LoVo (cell line): ENCODE results near the gene SPNS1.
A peak's percentile ranks its signal among the peaks of the same experiment; 100 is the strongest.
"Not testable (repeated sequence)": the region's sequence is repeated elsewhere in the genome, so short reads cannot be mapped to it uniquely, and the experiment has no call there.

Source experiments
- DNase-seq: peaks from one replicate; pipeline ENCODE4 v3.0.0-alpha.2; 2016; ENCODE audit warnings: low spot score

SPNS1 gene, protein sequence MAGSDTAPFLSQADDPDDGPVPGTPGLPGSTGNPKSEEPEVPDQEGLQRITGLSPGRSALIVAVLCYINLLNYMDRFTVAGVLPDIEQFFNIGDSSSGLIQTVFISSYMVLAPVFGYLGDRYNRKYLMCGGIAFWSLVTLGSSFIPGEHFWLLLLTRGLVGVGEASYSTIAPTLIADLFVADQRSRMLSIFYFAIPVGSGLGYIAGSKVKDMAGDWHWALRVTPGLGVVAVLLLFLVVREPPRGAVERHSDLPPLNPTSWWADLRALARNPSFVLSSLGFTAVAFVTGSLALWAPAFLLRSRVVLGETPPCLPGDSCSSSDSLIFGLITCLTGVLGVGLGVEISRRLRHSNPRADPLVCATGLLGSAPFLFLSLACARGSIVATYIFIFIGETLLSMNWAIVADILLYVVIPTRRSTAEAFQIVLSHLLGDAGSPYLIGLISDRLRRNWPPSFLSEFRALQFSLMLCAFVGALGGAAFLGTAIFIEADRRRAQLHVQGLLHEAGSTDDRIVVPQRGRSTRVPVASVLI

DNA sequence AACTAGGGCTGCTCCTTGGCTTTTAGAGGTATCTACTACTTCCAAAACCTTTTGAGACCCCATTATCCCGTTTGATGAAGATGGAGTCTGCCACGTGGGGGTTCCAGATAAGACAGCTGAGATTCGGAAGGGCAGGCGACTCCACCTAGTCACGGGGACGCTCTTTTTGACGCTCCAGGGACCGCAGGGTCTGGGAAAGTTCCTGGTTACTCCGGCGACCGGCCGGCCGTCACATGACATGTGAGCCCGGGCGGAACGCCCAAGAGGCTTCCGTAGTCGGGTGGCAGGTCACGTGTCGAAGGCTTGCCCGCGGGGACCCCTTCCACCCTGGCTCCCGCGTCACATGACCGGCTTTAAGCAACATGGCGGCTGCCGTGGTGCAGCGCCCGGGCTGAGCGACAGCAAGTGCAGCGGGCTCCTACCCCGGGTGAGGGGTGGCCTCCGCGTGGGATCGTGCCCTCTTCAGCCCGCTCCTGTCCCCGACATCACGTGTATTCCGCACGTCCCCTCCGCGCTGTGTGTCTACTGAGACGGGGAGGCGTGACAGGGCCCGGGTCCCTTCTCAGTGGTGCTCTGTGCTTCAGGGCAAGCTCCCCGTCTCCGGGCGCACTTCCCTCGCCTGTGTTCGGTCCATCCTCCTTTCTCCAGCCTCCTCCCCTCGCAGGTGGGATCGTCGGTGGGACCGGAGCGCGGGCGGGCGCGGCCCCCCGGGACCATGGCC, at the start of gene SPNS1:
SPNS1 (plus strand) TSS at position 342 of the 721 bp plus-strand sequence; CDS start at position 716, 374 bp downstream.
- peak; percentile 95 for DNase-seq

DNA sequence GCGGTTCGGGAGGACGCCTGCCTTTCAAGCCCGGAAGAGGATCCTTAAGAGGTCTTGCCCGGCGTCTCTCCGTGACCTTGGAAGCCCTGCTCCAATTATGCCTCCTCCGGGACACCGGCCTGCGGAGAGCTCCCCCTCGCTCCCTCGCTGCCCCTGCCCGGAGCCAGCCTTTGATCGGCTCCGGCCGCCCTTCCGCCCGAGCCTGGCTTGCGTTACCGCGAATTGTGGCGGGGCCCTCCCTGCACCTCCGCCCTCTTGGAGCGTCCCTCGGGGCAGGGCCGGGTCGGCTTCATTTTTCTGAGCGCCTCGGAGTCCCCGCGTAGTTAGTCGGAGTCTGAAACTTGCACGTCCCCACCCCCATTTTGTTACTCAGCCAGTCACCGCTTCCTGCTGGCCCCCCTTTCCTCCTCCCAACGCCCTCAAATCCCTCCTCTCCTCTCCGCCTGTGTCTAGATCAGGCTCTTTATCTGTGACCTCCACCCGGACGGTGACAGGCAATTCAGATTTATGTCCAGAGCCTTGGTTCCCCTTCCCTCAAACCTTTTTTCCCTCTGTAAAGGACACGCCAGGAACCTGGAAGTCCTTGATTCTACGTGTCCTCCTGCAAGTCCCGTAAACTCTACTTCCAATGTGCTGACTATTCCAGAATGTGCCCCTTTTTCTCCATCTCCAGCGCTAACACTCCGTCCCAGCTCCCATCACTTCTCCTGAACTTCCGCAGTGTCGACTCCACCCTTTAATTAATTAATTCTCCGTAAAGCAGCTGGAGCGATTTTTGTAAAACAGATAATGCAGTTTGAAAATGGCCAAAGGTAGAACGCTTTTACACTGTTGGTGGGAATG, 49.0 kb upstream of the SPNS1 start:
- peak; percentile 71 for DNase-seq

DNA sequence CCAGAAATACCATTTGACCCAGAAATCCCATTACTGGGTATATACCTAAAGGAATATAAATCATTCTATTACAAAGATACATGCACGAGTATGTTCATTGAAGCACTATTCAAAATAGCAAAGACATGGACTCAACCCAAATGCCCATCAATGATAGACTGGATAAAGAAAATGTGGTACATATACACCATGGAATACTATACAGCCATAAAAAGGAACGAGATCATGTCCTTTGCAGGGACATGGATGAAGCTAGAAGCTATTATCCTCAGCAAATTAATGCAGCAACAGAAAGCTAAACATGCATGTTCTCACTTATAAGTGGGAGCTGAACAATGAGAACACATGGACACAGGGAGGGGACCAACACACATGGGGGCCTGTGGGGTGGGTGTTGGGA, 48.3 kb upstream of the SPNS1 start:
- DNase-seq = not testable (repeated sequence)

DNA sequence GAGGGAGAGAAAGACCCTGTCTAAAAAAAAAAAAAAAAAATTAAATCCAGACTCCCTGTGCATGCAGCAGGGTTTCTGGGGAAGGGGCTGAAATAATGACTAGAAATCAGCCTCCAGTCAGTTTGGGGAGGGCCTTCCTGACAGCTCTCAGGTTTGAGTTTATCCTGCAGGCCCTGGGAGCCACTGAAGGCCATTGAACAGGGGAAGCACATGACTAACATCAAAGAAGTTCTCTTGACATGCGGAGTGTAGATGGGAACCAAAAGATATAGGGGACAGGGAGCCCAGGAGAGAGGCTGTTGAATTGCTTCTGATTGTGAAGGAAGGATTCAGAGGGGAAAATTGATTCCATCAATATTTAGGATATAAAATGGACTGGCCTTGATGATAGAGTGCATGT, 46.8 kb upstream of the SPNS1 start:
- DNase-seq = no peak

DNA sequence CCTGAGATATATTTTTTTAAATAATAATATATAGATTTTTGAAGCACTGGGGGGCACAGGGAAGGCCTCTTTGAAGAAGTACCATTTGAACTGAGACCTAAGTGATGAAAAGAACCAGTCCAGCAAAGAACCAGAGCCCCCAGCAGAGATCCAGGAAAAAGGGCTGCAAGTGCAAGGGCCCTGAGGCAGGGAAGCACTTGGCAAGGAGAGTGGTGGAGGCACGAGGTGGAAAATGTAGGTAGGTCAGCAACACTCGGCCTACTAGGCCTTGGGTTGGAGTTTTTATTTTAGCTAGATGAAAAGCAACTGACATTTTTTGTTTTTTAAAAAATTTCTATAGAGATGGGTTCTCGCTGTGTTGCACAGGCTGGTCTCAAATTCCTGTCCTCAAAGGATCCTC, 44.4 kb upstream of the SPNS1 start:
- DNase-seq = no peak

DNA sequence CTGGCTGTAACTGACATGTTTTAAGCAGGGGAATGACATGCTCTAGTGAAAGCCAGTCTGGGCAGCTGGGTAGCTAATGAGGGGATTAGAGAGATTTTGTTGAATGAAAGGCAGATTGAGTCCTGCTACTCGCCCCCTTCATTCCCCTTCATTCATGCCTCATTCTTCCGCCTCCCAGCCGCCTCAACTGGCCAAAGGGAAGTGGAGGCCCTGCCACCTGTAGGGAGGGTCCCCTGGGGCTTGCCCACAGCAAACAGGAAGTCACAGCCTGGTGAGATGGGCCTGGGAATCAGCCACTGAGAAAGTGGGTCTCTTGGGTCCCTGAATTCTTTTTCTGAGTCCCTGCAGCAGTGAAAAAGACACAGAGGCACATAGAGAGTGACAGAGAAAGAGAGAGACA, 43.9 kb upstream of the SPNS1 start:
- DNase-seq = no peak

DNA sequence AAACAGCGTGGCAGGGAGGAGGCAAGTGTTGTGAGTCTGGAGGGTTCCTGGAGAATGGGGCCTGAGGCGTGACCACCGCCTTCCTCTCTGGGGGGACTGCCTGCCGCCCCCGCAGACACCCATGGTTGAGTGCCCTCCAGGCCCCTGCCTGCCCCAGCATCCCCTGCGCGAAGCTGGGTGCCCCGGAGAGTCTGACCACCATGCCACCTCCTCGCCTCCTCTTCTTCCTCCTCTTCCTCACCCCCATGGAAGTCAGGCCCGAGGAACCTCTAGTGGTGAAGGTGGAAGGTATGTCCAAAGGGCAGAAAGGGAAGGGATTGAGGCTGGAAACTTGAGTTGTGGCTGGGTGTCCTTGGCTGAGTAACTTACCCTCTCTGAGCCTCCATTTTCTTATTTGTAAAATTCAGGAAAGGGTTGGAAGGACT, 42.8 kb upstream of the SPNS1 start, which contains the start of gene CD19:
CD19 (plus strand) TSS at position 171 of the 425 bp plus-strand sequence; CDS start at position 201, 30 bp downstream.
- DNase-seq = no peak

DNA sequence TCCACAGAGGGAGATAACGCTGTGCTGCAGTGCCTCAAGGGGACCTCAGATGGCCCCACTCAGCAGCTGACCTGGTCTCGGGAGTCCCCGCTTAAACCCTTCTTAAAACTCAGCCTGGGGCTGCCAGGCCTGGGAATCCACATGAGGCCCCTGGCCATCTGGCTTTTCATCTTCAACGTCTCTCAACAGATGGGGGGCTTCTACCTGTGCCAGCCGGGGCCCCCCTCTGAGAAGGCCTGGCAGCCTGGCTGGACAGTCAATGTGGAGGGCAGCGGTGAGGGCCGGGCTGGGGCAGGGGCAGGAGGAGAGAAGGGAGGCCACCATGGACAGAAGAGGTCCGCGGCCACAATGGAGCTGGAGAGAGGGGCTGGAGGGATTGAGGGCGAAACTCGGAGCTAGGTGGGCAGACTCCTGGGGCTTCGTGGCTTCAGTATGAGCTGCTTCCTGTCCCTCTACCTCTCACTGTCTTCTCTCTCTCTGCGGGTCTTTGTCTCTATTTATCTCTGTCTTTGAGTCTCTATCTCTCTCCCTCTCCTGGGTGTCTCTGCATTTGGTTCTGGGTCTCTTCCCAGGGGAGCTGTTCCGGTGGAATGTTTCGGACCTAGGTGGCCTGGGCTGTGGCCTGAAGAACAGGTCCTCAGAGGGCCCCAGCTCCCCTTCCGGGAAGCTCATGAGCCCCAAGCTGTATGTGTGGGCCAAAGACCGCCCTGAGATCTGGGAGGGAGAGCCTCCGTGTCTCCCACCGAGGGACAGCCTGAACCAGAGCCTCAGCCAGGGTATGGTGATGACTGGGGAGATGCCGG, 42.0 kb upstream of the SPNS1 start:
- no peak for DNase-seq

DNA sequence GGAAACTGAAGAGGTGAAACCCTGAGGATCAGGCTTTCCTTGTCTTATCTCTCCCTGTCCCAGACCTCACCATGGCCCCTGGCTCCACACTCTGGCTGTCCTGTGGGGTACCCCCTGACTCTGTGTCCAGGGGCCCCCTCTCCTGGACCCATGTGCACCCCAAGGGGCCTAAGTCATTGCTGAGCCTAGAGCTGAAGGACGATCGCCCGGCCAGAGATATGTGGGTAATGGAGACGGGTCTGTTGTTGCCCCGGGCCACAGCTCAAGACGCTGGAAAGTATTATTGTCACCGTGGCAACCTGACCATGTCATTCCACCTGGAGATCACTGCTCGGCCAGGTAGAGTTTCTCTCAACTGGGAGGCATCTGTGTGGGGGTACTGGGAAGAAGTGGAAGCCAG, 41.4 kb upstream of the SPNS1 start:
- no peak for DNase-seq

DNA sequence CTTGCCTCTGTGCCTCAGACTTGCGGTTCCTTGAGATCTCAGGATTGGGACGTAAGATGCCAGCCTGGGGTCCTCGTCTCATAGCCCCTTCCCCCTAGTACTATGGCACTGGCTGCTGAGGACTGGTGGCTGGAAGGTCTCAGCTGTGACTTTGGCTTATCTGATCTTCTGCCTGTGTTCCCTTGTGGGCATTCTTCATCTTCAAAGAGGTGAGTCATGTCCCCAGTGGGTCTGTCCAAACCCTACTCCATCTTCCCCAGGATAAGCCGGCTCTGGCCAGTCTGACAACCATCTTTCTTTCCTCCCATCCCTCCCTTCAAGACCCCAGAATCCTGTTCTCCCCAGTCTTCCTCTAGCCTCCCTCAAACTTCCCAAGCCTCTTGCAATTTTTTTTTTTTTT, 39.2 kb upstream of the SPNS1 start:
- DNase-seq = no peak

DNA sequence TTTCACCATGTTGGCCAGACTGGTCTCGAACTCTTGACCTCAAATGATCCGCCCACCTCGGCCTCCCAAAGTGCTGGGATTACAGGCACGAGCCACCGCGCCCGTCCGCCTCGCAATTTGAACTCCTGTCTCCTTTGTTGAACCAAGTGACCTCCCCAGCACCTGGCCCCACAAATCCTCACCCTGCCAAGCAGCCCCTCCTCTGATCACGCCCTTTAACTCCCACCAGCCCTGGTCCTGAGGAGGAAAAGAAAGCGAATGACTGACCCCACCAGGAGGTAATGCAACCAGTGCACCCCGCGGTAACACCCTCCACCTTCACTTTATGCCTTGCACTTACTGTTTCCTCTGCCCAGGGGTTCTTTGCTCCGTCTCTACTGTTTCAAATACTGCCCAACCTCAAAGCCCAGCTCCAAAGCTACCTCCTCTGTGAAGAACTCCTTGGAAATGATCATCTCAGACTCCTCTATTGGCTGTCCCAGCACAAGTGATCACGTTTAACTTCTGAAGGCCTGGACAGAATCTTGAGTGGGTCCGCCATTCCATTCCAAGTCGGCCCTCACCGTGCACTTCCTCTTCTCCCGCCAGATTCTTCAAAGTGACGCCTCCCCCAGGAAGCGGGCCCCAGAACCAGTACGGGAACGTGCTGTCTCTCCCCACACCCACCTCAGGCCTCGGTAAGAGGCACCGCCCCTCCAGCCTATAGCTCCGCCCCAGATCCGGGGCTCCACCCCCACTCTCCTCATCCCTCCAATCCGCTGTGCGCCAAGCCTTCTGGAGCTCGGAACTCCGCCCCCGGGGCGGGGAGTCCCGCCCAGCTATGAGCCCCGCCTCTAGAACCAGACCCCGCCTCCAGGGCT, 38.4 kb upstream of the SPNS1 start:
- DNase-seq = peak; percentile 39

DNA sequence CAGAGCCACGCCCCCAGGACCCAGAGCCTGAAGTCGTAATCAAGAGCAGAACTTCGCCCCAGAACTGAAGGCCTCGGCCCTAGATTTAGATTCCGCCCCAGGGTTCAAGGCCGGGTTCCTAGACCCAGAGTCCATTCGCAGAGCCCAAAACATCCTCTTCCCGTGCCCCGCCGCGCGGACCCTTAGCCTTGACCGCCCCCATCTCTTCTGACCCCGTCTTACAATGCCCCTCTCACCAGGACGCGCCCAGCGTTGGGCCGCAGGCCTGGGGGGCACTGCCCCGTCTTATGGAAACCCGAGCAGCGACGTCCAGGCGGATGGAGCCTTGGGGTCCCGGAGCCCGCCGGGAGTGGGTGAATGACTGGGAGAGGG, 37.8 kb upstream of the SPNS1 start:
- DNase-seq = no peak

DNA sequence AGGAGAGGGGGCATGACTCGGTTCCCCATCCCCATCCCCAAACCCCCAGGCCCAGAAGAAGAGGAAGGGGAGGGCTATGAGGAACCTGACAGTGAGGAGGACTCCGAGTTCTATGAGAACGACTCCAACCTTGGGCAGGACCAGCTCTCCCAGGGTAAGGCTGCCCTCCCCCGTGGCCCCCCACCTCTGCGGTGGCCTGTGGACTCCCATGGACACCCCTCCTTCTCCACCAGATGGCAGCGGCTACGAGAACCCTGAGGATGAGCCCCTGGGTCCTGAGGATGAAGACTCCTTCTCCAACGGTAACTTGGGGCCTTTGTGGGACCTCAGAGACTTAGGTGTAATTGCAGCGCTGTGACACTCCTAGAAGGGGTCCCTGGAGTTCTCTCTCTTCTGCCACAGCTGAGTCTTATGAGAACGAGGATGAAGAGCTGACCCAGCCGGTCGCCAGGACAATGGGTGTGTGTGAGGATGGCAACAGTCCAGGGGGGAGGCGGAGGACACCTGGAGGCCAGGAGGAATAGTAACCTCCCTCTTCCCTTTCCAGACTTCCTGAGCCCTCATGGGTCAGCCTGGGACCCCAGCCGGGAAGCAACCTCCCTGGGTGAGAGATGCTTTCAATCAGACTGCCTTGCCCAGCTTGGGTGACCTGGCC, 37.2 kb upstream of the SPNS1 start:
- no peak for DNase-seq

DNA sequence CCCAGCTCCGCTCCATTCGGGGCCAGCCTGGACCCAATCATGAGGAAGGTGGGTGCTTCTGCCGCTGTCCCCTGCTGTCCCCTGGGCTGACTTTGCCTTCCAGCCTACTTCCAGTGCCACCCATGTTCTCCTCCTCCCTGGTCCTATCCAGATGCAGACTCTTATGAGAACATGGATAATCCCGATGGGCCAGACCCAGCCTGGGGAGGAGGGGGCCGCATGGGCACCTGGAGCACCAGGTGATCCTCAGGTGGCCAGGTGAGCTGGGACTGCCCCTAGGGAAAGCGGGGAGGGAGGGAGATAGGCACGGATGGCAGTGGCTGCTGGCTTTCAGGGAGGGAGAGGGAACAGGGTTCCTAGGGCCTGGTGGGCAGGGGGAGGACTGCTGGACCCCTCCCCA, 35.9 kb upstream of the SPNS1 start:
- DNase-seq = no peak

DNA sequence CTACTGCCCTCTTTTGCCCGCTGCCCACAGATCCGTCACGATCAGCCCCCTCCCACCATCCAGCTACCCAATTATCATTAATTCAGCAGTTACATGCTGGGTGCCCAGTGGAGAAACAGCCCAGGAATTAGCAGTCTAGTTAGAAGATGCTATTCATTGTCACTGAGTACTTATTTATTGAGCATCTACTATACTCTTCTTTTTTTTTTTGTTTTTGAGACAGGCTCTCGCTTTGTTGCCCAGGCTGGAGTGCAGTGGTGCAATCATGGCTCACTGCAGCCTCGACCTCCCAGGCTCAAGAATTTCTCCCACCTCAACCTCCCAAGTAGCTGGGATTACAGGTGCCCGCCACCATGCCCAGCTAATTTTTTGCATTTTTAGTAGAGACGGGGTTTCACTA, 34.8 kb upstream of the SPNS1 start:
- not testable (repeated sequence) for DNase-seq

DNA sequence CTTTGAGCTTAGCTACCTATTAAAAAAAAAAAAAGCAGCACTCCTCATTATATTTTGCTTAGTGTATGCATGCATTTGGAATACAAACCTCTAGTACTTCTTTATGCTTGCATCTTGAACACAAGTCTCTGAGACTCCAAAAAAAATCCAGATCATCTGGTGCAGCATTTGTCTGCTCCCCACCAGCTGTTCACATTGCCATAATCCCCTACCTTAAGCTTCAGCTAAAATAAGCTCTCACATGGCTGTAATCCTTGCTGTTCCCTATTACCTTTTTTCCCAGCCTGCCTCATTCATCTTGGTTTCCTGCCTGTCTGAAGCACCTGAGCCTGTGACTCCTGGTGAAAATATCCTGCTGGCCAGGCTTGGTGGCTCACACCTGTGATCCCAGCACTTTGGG, 31.3 kb upstream of the SPNS1 start:
- no peak for DNase-seq

DNA sequence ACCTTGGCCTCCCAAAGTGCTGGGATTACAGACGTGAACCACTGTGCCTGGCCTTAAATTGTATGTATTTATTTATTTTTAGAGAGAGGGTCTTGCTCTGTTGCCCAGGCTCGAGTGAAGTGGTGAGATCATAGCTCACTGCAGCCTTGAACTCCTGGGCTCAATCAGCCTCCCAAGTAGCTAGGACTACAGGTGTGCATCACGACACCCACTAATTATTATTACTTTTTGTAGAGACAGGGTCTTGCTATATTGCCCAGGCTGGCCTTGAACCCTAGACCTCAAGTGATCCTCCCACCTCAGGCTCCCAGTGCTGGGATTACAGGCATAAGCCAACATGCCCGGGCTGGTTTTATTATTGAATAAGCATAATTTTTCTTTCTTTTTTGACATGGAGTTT, 27.9 kb upstream of the SPNS1 start:
- DNase-seq = no peak

DNA sequence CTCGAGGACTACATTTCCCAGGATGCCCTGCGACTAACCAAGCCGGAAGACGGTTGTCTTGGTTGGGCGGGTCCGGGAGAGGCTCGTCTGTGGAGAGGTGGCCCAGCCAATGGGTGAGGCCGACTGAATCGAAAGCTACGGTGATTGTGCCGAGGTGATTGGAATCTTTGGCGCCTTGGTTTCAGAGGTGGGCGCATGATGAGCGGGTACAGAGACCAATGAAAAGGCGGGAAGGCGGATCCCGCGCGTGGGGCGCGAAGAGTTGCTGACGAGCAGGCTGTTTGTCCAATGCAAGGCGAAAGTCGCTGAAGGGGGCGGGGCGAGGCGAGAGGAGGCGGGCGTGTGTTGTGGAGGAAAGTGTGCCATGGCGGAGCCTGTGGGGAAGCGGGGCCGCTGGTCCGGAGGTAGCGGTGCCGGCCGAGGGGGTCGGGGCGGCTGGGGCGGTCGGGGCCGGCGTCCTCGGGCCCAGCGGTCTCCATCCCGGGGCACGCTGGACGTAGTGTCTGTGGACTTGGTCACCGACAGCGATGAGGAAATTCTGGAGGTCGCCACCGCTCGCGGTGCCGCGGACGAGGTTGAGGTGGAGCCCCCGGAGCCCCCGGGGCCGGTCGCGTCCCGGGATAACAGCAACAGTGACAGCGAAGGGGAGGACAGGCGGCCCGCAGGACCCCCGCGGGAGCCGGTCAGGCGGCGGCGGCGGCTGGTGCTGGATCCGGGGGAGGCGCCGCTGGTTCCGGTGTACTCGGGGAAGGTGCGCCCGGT, 23.7 kb upstream of the SPNS1 start, which contains the start of gene NFATC2IP:
NFATC2IP (plus strand) TSS at position 290 of the 762 bp plus-strand sequence; CDS start at position 365, 75 bp downstream.
- peak; percentile 99 for DNase-seq

DNA sequence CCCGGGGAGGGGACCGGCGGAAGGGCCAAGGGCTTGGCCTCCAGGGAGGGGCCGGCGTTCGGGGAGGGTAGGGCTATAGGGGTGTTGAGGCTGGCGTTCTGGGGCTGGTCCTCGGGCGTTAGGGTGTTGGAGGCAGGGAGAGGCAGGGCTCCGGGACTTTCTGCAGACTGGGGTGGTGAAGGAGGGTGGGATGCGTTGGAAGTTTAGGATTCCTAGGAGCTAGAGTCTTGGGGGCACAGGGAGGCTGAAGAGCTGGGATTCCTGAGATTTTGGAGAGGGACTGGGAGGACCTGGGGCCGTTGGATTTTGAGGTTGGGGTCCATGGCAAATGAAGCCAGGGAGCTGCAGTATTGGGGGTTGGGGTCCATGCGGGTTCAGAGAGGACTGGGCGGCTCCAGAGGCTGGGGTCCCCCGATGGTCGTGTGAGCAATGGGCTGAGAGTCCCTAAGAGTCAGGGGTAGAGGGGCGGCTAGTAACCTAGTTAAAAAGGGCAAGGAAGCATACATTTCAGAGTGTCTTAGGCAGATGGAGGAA, 23.1 kb upstream of the SPNS1 start:
- peak; percentile 11 for DNase-seq
